GM18502 (cell line): Measurements from ENCODE around the gene SHCBP1L.

ENCODE experiments used
- ATAC-seq: cut with Tn5 transposase; IDR thresholded peaks from one replicate; pipeline ENCODE4 v1.9.1; 2021; ENCODE audit warnings: mild to moderate bottlenecking; ENCODE audit not compliant: unreplicated experiment, poor library complexity

SHCBP1L gene

DNA sequence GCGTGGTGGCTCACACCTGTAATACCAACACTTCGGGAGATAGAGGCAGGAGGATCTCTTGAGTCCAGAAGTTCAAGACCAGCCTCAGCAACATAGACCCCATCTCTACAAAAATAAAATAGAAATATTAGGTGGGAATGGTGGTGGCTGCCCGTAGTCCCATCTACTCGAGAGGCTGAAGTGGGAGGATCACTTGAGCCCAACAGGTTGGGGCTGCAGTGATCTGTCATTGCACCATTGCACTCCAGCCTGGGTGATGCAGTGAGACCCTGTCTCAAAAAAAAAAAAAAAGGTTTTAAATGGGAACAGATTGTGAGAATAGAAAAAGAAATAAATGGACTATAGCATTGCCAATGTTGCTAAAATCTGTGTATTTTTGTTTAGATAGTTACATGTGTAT lies 102.6 kb downstream of the SHCBP1L start:
- no peak for ATAC-seq
